ENCODE measurements around the gene SH3BP4.

DNA sequence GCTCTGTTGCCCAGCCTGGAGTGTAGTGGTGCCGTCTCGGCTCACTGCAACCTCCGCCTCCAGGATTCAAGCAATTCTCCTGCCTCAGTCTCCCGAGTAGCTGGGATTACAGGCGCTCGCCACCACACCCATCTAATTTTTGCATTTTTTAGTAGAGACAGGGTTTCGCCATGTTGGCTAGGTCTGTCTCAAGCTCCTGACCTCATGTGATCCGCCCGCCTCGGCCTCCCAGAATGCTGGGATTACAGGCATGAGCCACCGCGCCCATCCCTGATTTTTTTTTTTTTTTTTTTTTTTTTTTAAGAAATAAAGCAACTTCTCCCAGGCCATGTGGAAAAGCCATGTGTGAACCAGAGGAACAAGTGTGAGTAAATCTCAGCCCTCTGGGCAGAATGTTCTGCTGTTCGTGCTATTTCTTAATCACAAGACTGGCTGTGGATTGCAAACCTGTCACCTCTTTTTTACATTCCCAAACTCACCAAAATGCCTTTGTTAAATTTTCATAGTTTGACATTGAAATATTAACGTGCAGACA is 6.4 kb upstream of the SH3BP4 start:
- TF ChIP-seq, protein P1, sequence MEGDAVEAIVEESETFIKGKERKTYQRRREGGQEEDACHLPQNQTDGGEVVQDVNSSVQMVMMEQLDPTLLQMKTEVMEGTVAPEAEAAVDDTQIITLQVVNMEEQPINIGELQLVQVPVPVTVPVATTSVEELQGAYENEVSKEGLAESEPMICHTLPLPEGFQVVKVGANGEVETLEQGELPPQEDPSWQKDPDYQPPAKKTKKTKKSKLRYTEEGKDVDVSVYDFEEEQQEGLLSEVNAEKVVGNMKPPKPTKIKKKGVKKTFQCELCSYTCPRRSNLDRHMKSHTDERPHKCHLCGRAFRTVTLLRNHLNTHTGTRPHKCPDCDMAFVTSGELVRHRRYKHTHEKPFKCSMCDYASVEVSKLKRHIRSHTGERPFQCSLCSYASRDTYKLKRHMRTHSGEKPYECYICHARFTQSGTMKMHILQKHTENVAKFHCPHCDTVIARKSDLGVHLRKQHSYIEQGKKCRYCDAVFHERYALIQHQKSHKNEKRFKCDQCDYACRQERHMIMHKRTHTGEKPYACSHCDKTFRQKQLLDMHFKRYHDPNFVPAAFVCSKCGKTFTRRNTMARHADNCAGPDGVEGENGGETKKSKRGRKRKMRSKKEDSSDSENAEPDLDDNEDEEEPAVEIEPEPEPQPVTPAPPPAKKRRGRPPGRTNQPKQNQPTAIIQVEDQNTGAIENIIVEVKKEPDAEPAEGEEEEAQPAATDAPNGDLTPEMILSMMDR (IDR thresholded peaks at IDR 0.05; ENCODE audit: insufficient read depth, low read length, poor library complexity, severe bottlenecking), result no peak
- TF ChIP-seq EZH2phosphoT487 (conservative IDR thresholded peaks at IDR 0.05; ENCODE audit: low read length), result no peak

Data from SU-DHL-6 (cell line).